ENCODE measurements around the gene ITPRIPL2. TPM values are rescaled to one million over a fixed set of nuclear protein-coding genes. Genes with fewer than 3 reads are reported as not detected.

The ITPRIPL2 gene
- total and polyA plus RNA-seq, 2 of the 13 experiments (the other 11 are each of a cell fraction or from before 2014, with no cell fraction given), result 5.9 to 12.6 TPM

DNA sequence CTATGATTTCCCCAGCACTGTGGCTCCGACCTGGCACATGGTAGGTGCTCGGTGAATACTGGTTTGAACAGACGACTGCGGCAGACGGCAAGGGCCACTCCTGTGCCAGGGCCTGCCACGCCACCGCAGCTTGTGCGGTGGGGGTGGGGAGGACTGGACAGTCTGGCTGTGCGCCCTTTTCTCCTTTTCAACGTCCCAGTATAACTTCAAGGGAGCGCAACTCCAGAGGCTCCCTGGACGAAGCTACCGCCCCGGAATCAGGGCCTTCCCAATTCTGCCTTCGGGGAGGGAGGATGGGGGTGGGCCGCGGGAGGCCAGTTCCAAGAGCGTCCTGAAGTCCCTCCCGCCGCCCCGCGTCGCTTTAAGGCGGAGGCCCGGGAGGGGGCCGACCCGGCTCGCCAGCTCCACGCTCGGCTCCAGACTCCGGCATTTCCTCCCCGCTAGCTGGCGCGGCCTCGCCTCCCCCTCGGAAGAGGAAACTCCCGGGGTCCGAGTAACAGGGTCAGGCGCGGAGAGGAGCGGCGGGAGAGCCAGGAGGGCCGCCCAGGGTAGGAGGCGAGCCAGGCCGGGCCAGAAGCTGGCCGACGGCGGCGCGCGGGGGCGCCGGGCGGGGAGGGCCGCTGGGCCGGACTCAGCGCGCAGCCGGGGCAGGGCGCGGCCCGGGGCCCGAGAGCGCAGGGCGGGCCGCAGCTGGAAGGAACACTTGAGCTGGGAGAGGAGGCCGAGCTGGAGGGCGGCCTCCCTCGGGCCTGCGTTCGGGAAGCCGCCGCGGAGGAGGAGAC lies at the start of gene ITPRIPL2 (continued):
- no peak for TF ChIP-seq SNAPC4 (CRISPR knock-in tag; IDR thresholded peaks at IDR 0.05)
- peak; percentile 85; the same call in 1 of the 2 replicates for TF ChIP-seq BORCS8-MEF2B (CRISPR knock-in tag; IDR thresholded peaks at IDR 0.05)
- no peak; the same call in 1 of the 2 replicates for TF ChIP-seq NR2C2 (CRISPR knock-in tag; IDR thresholded peaks at IDR 0.05; ENCODE audit: borderline replicate concordance)
- no peak for TF ChIP-seq ZNF841 (CRISPR knock-in tag; IDR thresholded peaks at IDR 0.05; ENCODE audit: borderline replicate concordance)
- no peak for TF ChIP-seq ZSCAN20 (CRISPR knock-in tag; IDR thresholded peaks at IDR 0.05; ENCODE audit: borderline replicate concordance)
- no peak for TF ChIP-seq MTF1 (CRISPR knock-in tag; IDR thresholded peaks at IDR 0.05)
- TF ChIP-seq, protein P1, sequence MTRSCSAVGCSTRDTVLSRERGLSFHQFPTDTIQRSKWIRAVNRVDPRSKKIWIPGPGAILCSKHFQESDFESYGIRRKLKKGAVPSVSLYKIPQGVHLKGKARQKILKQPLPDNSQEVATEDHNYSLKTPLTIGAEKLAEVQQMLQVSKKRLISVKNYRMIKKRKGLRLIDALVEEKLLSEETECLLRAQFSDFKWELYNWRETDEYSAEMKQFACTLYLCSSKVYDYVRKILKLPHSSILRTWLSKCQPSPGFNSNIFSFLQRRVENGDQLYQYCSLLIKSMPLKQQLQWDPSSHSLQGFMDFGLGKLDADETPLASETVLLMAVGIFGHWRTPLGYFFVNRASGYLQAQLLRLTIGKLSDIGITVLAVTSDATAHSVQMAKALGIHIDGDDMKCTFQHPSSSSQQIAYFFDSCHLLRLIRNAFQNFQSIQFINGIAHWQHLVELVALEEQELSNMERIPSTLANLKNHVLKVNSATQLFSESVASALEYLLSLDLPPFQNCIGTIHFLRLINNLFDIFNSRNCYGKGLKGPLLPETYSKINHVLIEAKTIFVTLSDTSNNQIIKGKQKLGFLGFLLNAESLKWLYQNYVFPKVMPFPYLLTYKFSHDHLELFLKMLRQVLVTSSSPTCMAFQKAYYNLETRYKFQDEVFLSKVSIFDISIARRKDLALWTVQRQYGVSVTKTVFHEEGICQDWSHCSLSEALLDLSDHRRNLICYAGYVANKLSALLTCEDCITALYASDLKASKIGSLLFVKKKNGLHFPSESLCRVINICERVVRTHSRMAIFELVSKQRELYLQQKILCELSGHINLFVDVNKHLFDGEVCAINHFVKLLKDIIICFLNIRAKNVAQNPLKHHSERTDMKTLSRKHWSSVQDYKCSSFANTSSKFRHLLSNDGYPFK (CRISPR knock-in tag; IDR thresholded peaks at IDR 0.05; ENCODE audit: borderline replicate concordance), result no peak; the same call in 1 of the 2 replicates
- TF ChIP-seq, protein P2, sequence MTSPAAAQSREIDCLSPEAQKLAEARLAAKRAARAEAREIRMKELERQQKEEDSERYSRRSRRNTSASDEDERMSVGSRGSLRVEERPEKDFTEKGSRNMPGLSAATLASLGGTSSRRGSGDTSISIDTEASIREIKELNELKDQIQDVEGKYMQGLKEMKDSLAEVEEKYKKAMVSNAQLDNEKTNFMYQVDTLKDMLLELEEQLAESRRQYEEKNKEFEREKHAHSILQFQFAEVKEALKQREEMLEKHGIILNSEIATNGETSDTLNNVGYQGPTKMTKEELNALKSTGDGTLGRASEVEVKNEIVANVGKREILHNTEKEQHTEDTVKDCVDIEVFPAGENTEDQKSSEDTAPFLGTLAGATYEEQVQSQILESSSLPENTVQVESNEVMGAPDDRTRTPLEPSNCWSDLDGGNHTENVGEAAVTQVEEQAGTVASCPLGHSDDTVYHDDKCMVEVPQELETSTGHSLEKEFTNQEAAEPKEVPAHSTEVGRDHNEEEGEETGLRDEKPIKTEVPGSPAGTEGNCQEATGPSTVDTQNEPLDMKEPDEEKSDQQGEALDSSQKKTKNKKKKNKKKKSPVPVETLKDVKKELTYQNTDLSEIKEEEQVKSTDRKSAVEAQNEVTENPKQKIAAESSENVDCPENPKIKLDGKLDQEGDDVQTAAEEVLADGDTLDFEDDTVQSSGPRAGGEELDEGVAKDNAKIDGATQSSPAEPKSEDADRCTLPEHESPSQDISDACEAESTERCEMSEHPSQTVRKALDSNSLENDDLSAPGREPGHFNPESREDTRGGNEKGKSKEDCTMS (CRISPR knock-in tag; conservative IDR thresholded peaks at IDR 0.05), result no peak
- no peak; the same call in 1 of the 2 replicates for TF ChIP-seq ZBTB43 (CRISPR knock-in tag; conservative IDR thresholded peaks at IDR 0.05)
- TF ChIP-seq ZNF12 (CRISPR knock-in tag; IDR thresholded peaks at IDR 0.05), result peak; percentile 31; the same call in 1 of the 2 replicates
- TF ChIP-seq ZNF441 (CRISPR knock-in tag; IDR thresholded peaks at IDR 0.05; ENCODE audit: borderline replicate concordance), result no peak; the same call in 1 of the 2 replicates
- peak; percentile 64; the same call in 1 of the 2 replicates for TF ChIP-seq GLI4 (CRISPR knock-in tag; IDR thresholded peaks at IDR 0.05; ENCODE audit: borderline replicate concordance)
- TF ChIP-seq ZNF230 (CRISPR knock-in tag; IDR thresholded peaks at IDR 0.05), result no peak
- 0 out of 2 replicates have a peak, but pooled peaks have one; percentile 14 for TF ChIP-seq TOPORS (CRISPR knock-in tag; IDR thresholded peaks at IDR 0.05)

Measured in HepG2 (cell line).